ENCODE data around the gene ARL8B.
"Not testable (repeated sequence)": the region's sequence is repeated elsewhere in the genome, so short reads cannot be mapped to it uniquely, and the experiment has no call there.

GRCh38 chr3:5147152-5147551, 25.1 kb downstream of the ARL8B start:
- TF ChIP-seq ZNF274 (IDR thresholded peaks at IDR 0.05; ENCODE audit: borderline replicate concordance, low read depth, low read length); FOXA1 (IDR thresholded peaks at IDR 0.05; ENCODE audit: borderline replicate concordance); ZNF121 (CRISPR knock-in tag; conservative IDR thresholded peaks at IDR 0.05); SREBF2 (CRISPR knock-in tag; IDR thresholded peaks at IDR 0.05); EZH2 (IDR thresholded peaks at IDR 0.05; ENCODE audit: borderline replicate concordance, low read depth, low read length); GTF3C2 (IDR thresholded peaks at IDR 0.05; ENCODE audit: borderline replicate concordance, extremely low read depth, insufficient read length): not testable (repeated sequence)

Data from K562 (cell line).